GM18517 (cell line): ENCODE results near the gene RDH16.
"Not testable (repeated sequence)": the region's sequence is repeated elsewhere in the genome, so short reads cannot be mapped to it uniquely, and the experiment has no call there.

Experiments used
- ATAC-seq: cut with Tn5 transposase; IDR thresholded peaks from one replicate; pipeline ENCODE4 v1.9.1; 2021; ENCODE audit warnings: mild to moderate bottlenecking, moderate library complexity; ENCODE audit not compliant: unreplicated experiment

RDH16 gene

GRCh38 chr12:56927281-56927680 lies 30.1 kb downstream of the RDH16 start:
- no peak for ATAC-seq

- ATAC-seq, result no peak
Measured at GRCh38 chr12:56922031-56922430, 35.4 kb downstream of the RDH16 start.

- ATAC-seq, result no peak
Measured at GRCh38 chr12:56921346-56921745, 36.1 kb downstream of the RDH16 start.

DNA sequence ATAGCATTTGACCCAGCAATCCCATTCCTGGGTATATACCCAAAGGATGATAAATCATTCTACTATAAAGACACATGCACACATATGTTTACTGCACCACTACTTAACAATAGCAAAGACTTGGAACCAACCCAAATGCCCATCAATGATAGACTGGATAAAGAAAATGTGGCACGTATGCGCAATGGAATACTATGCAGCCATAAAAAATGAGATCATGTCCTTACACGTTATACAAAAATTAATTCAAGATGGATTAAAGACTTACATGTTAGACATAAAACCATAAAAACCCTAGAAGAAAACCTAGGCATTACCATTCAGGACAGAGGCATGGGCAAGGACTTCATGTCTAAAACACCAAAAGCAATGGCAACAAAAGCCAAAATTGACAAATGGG lies 39.3 kb downstream of the RDH16 start:
- ATAC-seq, result not testable (repeated sequence)

GRCh38 chr12:56916996-56917333 lies 40.4 kb downstream of the RDH16 start:
- ATAC-seq, result no peak

- ATAC-seq, result no peak
Measured at GRCh38 chr12:56916296-56916995, 41.0 kb downstream of the RDH16 start.

DNA sequence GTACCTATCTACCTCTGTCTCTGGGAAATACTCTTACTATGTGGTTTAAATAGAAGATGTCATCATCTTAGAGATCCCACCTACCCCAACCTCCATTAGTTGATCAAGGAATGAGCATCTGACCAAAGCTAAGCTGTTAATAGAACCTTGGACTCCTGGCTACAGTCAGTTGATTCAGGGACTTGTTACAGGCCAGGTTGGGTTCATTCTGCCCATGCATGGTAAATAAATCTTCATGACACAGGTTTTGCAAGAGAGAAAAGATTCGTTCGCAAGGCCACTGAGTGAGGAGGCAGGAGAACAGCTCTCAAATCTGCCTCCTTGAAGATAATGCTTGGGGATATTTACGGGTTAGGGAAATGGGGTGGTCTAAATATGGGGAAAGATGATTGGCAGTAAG lies 42.7 kb downstream of the RDH16 start:
- no peak for ATAC-seq

DNA sequence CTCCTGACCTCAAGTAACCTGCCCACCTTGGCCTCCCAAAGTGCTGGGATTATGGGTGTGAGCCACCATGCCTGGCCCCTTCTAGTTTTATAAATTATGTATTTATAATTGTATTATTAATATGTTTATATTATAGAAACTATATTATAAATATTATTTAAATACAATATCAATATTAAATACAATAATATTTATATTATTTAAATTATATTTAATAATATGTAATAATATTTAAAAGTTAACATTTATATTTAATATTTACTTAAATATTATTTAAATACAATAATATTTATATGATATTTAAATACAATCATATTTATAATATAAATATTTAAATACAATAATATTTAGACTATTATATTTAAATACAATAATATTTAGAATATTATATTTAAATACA lies 43.2 kb downstream of the RDH16 start:
- no peak for ATAC-seq

GRCh38 chr12:56909403-56909802 lies 48.0 kb downstream of the RDH16 start:
- not testable (repeated sequence) for ATAC-seq

DNA sequence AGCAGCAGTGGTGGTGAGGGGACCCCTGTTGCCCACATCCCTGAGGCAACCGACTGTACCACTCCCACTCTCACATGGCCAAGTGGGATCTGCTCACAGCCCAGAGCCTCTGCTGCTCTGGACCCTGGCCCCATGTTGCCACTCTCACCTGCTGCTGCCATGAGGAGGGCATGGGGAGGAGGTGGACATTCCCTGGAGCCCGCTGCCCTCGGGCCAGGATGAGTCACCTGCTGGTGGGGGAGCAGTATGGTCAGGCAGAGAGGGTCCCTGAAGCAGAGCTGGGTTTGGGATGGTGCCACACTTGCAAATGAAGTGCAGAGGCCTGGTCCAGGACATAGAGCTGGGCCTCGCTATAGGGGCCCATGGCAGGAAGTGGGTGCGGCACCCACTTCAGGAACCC lies 49.3 kb downstream of the RDH16 start:
- ATAC-seq, result no peak

DNA sequence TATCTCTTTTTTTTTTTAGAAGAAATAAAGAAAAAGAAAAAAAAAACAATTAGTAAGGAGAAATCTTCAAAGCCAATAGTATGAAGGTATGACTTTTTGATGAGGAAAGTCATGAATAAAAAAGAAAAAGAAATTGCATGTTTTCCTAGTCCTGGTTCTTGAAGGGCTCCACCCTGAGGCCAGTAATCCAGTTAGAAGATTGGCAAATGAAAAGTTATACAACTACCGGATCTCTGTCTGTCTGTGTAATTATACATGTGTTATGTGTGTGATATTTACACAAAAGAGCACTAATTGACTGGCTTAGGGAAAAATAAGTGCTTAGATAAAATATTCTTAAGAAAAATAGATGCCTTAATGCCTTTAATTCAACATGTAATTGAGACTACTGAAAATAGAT lies 51.6 kb downstream of the RDH16 start:
- ATAC-seq, result no peak

DNA sequence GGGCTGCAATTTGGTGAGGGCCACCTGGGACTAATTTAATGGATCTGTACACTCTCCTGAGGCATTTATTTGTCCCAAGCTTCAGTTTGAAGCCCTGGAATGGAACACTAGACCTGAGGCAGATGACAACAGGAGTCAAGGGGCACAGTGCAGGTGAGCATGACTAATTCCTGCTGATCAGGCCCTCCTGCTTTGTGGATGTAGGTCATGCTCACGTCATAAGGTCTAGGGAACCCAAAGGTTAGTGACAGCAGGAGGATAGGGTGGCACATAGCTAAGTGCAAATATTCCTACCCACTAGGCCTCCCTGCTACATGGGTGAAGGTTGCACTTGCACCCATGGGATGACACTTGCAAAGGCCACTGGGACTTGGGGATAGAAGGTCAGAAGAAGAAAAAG lies 54.0 kb downstream of the RDH16 start:
- no peak for ATAC-seq
